ENCODE measurements around the gene EAPP.
"Not testable (repeated sequence)": the region's sequence is repeated elsewhere in the genome, so short reads cannot be mapped to it uniquely, and the experiment has no call there.

The EAPP gene

GRCh38 chr14:34482463-34482862 is 57.0 kb downstream of the EAPP start:
- DNase-seq (ENCODE audit: low spot score) = no peak

DNA sequence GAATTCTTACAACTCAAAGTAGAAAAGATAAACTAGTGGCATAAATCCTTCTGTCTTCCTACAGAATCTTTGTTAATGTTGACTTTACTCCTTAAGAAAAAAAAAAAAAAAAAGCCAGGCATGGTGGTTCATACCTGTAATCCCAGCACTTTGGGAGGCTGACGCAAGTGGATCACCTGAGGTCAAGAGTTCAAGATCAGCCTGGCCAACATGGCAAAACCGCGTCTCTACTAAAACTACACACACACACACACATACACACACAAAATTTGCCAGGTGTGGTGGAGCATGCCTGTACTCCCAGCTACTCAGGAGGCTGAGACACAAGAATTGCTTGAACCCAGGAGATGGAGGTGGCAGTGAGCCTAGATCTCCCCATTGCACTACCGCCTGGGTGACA is 59.8 kb downstream of the EAPP start:
- no peak for DNase-seq (ENCODE audit: low spot score)

GRCh38 chr14:34478261-34478660 is 61.2 kb downstream of the EAPP start:
- no peak for DNase-seq (ENCODE audit: low spot score)

- DNase-seq (ENCODE audit: low spot score) = not testable (repeated sequence)
These were observed 63.5 kb downstream of the EAPP start for GRCh38 chr14:34476036-34476435.

DNA sequence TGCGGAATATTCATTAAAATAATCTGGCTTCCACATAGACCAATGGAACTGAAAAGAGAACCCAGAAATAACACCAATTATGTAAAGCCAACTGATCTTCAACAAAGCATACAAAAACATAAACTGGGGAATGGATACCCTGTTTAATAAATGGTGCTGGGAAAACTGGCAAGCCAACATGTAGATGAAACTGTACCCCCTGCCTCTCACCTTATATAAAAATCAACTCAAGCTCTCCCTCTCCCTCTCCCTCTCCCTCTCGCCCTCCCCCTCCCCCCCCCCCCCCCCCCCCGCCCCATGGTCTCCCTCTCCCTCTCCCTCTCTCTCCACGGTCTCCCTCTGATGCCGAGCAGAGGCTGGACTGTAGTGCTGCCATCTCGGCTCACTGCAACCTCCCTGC is 64.3 kb downstream of the EAPP start:
- DNase-seq (ENCODE audit: low spot score) = no peak

GRCh38 chr14:34474187-34474679 is 65.3 kb downstream of the EAPP start:
- DNase-seq (ENCODE audit: low spot score) = no peak

GRCh38 chr14:34472706-34473279 is 66.7 kb downstream of the EAPP start:
- no peak for DNase-seq (ENCODE audit: low spot score)

DNA sequence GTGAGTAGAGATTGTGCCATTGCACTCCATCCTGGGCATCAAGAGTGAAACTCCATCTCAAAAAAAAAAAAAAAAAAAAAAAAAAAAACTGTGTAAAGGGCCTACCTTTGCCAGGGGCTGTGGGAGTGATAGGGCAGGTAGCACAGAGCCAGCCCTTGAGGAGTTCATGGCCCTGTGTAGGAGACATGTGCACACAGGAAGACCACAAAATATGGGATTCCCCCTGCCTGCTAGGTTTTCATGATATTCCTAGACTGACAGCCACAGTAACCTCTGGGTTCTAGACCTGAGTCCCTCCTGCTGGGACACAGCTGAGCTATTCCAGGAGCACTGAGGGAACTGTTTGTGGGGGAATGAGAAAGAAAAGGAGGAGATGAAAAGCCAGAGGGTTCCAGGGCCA is 69.2 kb downstream of the EAPP start:
- DNase-seq (ENCODE audit: low spot score) = no peak

GRCh38 chr14:34466691-34467090 is 72.8 kb downstream of the EAPP start:
- no peak for DNase-seq (ENCODE audit: low spot score)

All from COLO829 (cell line).